HPDE6-E6E7 (cell line): ENCODE measurements around the gene KCP.

Source experiments
- DNase-seq: peaks from one replicate; pipeline ENCODE4 v3.0.0; 2011; ENCODE audit warnings: missing footprints; ENCODE audit errors: extremely low spot score

Gene KCP

GRCh38 chr7:128939075-128939860 lies 28.8 kb upstream of the KCP start:
- DNase-seq = no peak

GRCh38 chr7:128938544-128939074 lies 28.1 kb upstream of the KCP start:
- DNase-seq = no peak

GRCh38 chr7:128937647-128938543 lies 27.4 kb upstream of the KCP start, which contains the start of gene IRF5:
Gene IRF5, plus strand, starts transcription at chr7:128937927. Its CDS starts 4,155 bp downstream, at chr7:128942082.
- DNase-seq = peak; percentile 43

GRCh38 chr7:128937271-128937646 lies 26.8 kb upstream of the KCP start:
- no peak for DNase-seq

GRCh38 chr7:128936798-128937197 lies 26.3 kb upstream of the KCP start:
- DNase-seq = no peak

- no peak for DNase-seq
Measured at GRCh38 chr7:128935342-128935730, 24.8 kb upstream of the KCP start.

GRCh38 chr7:128934361-128935341 lies 24.1 kb upstream of the KCP start:
- DNase-seq = no peak

- no peak for DNase-seq
Measured at GRCh38 chr7:128933180-128933891, 22.8 kb upstream of the KCP start.

- DNase-seq = no peak
Measured at GRCh38 chr7:128932862-128933179, 22.3 kb upstream of the KCP start.

GRCh38 chr7:128931965-128932861 lies 21.7 kb upstream of the KCP start:
- no peak for DNase-seq

GRCh38 chr7:128931190-128931798 lies 20.8 kb upstream of the KCP start:
- no peak for DNase-seq

- no peak for DNase-seq
Measured at GRCh38 chr7:128928882-128929788, 18.6 kb upstream of the KCP start.

- DNase-seq = no peak
Measured at GRCh38 chr7:128928159-128928813, 17.8 kb upstream of the KCP start.

- no peak for DNase-seq
Measured at GRCh38 chr7:128924707-128925588, 14.4 kb upstream of the KCP start.

GRCh38 chr7:128923411-128923800 lies 12.9 kb upstream of the KCP start:
- no peak for DNase-seq

GRCh38 chr7:128922496-128923410 lies 12.2 kb upstream of the KCP start:
- no peak for DNase-seq
